Gastrocnemius medialis (tissue), 4 donors: Measurements from ENCODE around the gene PTPRT. TPM values are rescaled to one million over a fixed set of nuclear protein-coding genes. Genes with fewer than 3 reads are reported as not detected.

Source experiments
- ATAC-seq, 2 donors: fragments of 150-250 bp; one replicate each; pipeline ENCODE4 v1.9.1; 2016
- DNase-seq, 2 donors: peaks; one replicate each; pipeline ENCODE4 v3.0.0-alpha.2; 2019
- H3K27ac ChIP-seq, 4 donors: fragments of 200-600 bp; sonication (generic); 1 replicate in 1 of 4; 2 replicates in 3 of 4; pipeline ENCODE4 v1.5.1; 2016 to 2018; ENCODE audit warnings: mild to moderate bottlenecking in 2 of 4, moderate library complexity in 1 of 4
- H3K27me3 ChIP-seq, 3 donors: fragments of 200-600 bp; sonication (generic) in 2 of 3; 1 replicate in 1 of 3; 2 replicates in 2 of 3; pipeline versions ENCODE4 v1.5.1 to v1.6.0; 2016 to 2019; ENCODE audit warnings: mild to moderate bottlenecking in 1 of 3, moderate library complexity in 1 of 3
- H3K36me3 ChIP-seq, 2 donors: fragments of 200-600 bp; sonication (generic) in 1 of 2; one replicate each; pipeline ENCODE4 v1.5.1; 2017 to 2018
- H3K4me1 ChIP-seq, 2 donors: fragments of 200-600 bp; sonication (generic) in 1 of 2; one replicate each; pipeline ENCODE4 v1.5.1; 2016 to 2017; ENCODE audit warnings: mild to moderate bottlenecking in 2 of 2
- H3K4me3 ChIP-seq, 4 donors: fragments of 200-600 bp; sonication (generic) in 3 of 4; 1 replicate in 1 of 4; 2 replicates in 3 of 4; pipeline ENCODE4 v1.5.1; 2016 to 2019; ENCODE audit warnings: mild to moderate bottlenecking in 2 of 4
- H3K9me3 ChIP-seq, 3 donors: fragments of 200-600 bp; sonication (generic) in 2 of 3; 1 replicate in 1 of 3; 2 replicates in 2 of 3; pipeline ENCODE4 v1.5.1; 2016 to 2019
- CTCF ChIP-seq, 5 experiments: fragments of 450-650 bp in 3 of 5; fragments of 200-600 bp in 2 of 5; sonication (generic) in 2 of 5; IDR thresholded peaks in 4 of 5; conservative IDR thresholded peaks in 1 of 5; 1 replicate in 4 of 5; 2 replicates in 1 of 5; pipeline ENCODE4 v1.5.1; 2016 to 2019; ENCODE audit warnings: antibody characterized with exemption in 5 of 5, mild to moderate bottlenecking in 3 of 5, moderate library complexity in 3 of 5
- POLR2A ChIP-seq, 2 donors: fragments of 450-650 bp; IDR thresholded peaks; one replicate each; pipeline ENCODE4 v1.6.1; 2017; ENCODE audit warnings: antibody characterized with exemption in 2 of 2, mild to moderate bottlenecking in 2 of 2, moderate library complexity in 2 of 2
- in situ Hi-C, 4 donors: fragments of 200-750 bp; cut with MboI; loops; one replicate each; pipeline versions ENCODE4 v1.15.0 to v1.8.0; 2017; ENCODE audit warnings: low sequenced_read_pairs in 4 of 4
- intact Hi-C: fragments of 100-400 bp; cut with DNase I; formaldehyde crosslinking; loops from one replicate; pipeline ENCODE4 v1.15.1; 2023; ENCODE audit warnings: low total_unique reads
- total RNA-seq, 4 donors: library from RNA; depleted of rRNA; stranded (reverse); fragments of >200 nt; gene quantifications; one replicate each; pipeline versions ENCODE4 v1.1.0 to v1.2.3, GENCODE V29; 2016

The PTPRT gene
- total RNA-seq, 4 donors from 2014 or later = not detected

- H3K27me3 ChIP-seq = no peaks in the 10 kb centered on the region
- H3K4me1 ChIP-seq = no peaks in the 10 kb centered on the region
- H3K36me3 ChIP-seq = no peaks in the 10 kb centered on the region
- TF ChIP-seq CTCF (IDR thresholded peaks at IDR 0.05 in 4 of 5, conservative IDR thresholded peaks at IDR 0.05 in 1 of 5) (no peak), POLR2A (IDR thresholded peaks at IDR 0.05) (no peak)
- in situ Hi-C loops (no loop called here), intact Hi-C loops (no loop called here)
- DNase-seq = no peak
- ATAC-seq = no peak
- no peaks in the 10 kb centered on the region for H3K9me3 ChIP-seq
- no peak overlapping the region for H3K4me3 ChIP-seq
- no peak overlapping the region for H3K27ac ChIP-seq
These were observed 624.3 kb downstream of the PTPRT start for GRCh38 chr20:42565235-42565995.

GRCh38 chr20:42559665-42560064 lies 630.0 kb downstream of the PTPRT start:
- Histone ChIP-seq H3K36me3 (no peaks in the 10 kb centered on the region), H3K4me3 (no peak overlapping the region), H3K27me3 (no peaks in the 10 kb centered on the region), H3K4me1 (no peaks in the 10 kb centered on the region), H3K27ac (no peak overlapping the region), H3K9me3 (no peaks in the 10 kb centered on the region)
- ATAC-seq = no peak
- TF ChIP-seq CTCF (IDR thresholded peaks at IDR 0.05 in 4 of 5, conservative IDR thresholded peaks at IDR 0.05 in 1 of 5) = no peak
- no peak for TF ChIP-seq POLR2A (IDR thresholded peaks at IDR 0.05)
- in situ Hi-C loops = no loop called here
- DNase-seq = no peak
- intact Hi-C loops = no loop called here

GRCh38 chr20:42556575-42556974 lies 633.1 kb downstream of the PTPRT start:
- DNase-seq = no peak
- no peak for ATAC-seq
- no peaks in the 10 kb centered on the region for H3K4me1 ChIP-seq
- H3K27ac ChIP-seq = no peak overlapping the region
- TF ChIP-seq POLR2A (IDR thresholded peaks at IDR 0.05) (no peak), CTCF (IDR thresholded peaks at IDR 0.05 in 4 of 5, conservative IDR thresholded peaks at IDR 0.05 in 1 of 5) (no peak)
- no peaks in the 10 kb centered on the region for H3K9me3 ChIP-seq
- no peaks in the 10 kb centered on the region for H3K27me3 ChIP-seq
- intact Hi-C loops (no loop called here), in situ Hi-C loops (no loop called here)
- H3K36me3 ChIP-seq = no peaks in the 10 kb centered on the region
- no peak overlapping the region for H3K4me3 ChIP-seq

GRCh38 chr20:42553374-42553773 lies 636.3 kb downstream of the PTPRT start:
- intact Hi-C loops = no loop called here
- no peak overlapping the region for H3K4me3 ChIP-seq
- in situ Hi-C loops = no loop called here

More at GRCh38 chr20:42553374-42553773, 636.3 kb downstream of the PTPRT start:
- DNase-seq (no peak), ATAC-seq (no peak)
- Histone ChIP-seq H3K9me3 (no peaks in the 10 kb centered on the region), H3K27ac (no peak overlapping the region), H3K4me1 (no peaks in the 10 kb centered on the region), H3K27me3 (no peaks in the 10 kb centered on the region), H3K36me3 (no peaks in the 10 kb centered on the region)
- TF ChIP-seq CTCF (IDR thresholded peaks at IDR 0.05 in 4 of 5, conservative IDR thresholded peaks at IDR 0.05 in 1 of 5) (no peak), POLR2A (IDR thresholded peaks at IDR 0.05) (no peak)
